Measurements from ENCODE around the gene EPM2A. TPM values are rescaled to one million over a fixed set of nuclear protein-coding genes. Genes with fewer than 3 reads are reported as not detected.
A peak's percentile ranks its signal among the peaks of the same experiment; 100 is the strongest.

Gene EPM2A
- total RNA-seq, 1 donor from 2014 or later: 6.4 TPM

DNA sequence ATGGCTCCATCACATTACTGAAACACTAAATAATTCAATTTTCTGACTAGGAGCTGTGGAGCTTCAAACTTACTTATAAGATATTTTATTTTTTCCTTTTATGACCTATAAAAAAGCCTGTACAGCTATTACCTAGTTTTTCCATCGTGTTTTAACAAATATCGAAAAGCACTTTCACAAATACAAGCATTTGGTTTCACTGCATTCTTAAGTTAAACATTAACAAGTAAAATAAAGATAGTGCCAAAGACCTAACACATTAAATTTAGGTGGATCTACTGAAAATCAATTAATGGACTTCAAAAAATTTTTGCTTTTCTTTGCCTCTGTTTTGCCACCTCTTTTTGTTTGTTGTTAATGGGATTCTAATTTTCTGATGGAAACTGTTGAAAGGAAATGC is 83.3 kb downstream of the EPM2A start:
- DNase-seq (ENCODE audit: low spot score): no peak
- Mint-ChIP-seq H3K27me3 (ENCODE audit: low read depth) (no peaks in the 10 kb centered on the region), H3K4me3 (ENCODE audit: low read depth) (no peak overlapping the region), H3K27ac (no peak overlapping the region), H3K36me3 (ENCODE audit: low read depth) (no peaks in the 10 kb centered on the region), H3K9me3 (no peaks in the 10 kb centered on the region), H3K4me1 (ENCODE audit: low read depth) (peaks cover 3% of the 10 kb centered on the region)
- intact Hi-C loops (cut with micrococcal nuclease): no loop called here

DNA sequence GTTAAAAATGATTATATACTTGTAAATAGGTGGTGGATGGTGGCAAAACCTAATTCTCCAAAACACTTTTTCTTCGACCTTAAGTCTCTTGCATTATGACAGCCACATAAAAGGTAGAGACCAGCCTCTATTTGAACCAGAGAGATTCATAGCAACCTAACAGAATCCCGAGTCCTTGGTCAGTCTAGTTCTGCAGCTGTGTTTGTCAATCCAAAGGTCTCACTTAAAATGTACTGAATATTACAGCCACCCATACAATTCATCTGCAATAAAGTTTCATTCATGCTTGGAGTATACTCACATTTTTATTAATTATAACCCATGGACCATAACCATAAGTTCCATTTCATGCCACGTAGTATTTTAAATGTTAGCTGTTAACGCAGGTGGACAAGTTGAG is 87.2 kb downstream of the EPM2A start:
- Mint-ChIP-seq H3K9me3 (no peaks in the 10 kb centered on the region), H3K4me1 (ENCODE audit: low read depth) (no peaks in the 10 kb centered on the region), H3K4me3 (ENCODE audit: low read depth) (no peak overlapping the region), H3K27me3 (ENCODE audit: low read depth) (no peaks in the 10 kb centered on the region), H3K36me3 (ENCODE audit: low read depth) (no peaks in the 10 kb centered on the region), H3K27ac (no peak overlapping the region)
- intact Hi-C loops (cut with micrococcal nuclease): no loop called here
- no peak for DNase-seq (ENCODE audit: low spot score)

DNA sequence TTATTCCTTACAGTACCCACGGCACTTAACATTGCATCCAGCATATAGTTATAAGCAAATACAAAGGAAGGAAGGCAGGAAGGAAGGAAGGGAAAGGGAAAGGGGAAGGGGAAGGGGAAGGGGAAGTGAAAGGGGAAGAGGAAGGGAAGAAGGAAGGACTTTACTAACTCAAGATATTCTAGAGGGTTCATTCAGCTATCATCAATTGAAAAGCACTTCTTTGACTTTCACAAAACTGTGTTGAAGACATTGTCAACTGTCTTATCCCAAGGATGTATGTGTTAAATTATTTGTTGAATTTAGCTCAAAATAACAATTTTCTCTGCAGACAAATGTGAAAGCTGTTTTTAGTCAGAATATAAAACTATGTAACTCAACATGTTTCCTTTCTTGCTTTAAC is 87.7 kb downstream of the EPM2A start:
- H3K36me3 Mint-ChIP-seq (ENCODE audit: low read depth): no peaks in the 10 kb centered on the region
- no peaks in the 10 kb centered on the region for H3K9me3 Mint-ChIP-seq
- H3K27me3 Mint-ChIP-seq (ENCODE audit: low read depth): no peaks in the 10 kb centered on the region
- no peak overlapping the region for H3K4me3 Mint-ChIP-seq (ENCODE audit: low read depth)
- intact Hi-C loops (cut with micrococcal nuclease): no loop called here
- no peak overlapping the region for H3K27ac Mint-ChIP-seq
- no peaks in the 10 kb centered on the region for H3K4me1 Mint-ChIP-seq (ENCODE audit: low read depth)
- no peak for DNase-seq (ENCODE audit: low spot score)

DNA sequence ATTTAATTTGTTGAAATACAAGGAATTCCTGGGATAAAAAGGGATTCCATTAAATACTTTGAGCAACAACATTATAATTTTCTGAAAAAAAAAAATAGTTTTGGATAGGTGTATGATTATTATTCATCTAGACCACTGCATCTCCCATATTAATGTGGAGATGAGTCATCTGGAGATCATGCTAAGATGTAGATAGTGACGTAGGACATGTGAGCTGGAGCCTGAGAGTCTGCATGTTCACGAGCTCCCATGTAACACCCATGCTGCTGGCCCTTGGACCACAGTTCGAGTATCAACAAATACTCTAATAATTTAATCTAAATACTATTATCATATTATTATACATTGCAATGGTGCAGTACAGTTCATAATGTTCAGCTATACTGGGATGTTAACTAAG is 91.6 kb downstream of the EPM2A start:
- intact Hi-C loops (cut with micrococcal nuclease): no loop called here
- H3K4me1 Mint-ChIP-seq (ENCODE audit: low read depth): no peaks in the 10 kb centered on the region
- H3K36me3 Mint-ChIP-seq (ENCODE audit: low read depth): no peaks in the 10 kb centered on the region
- no peaks in the 10 kb centered on the region for H3K27me3 Mint-ChIP-seq (ENCODE audit: low read depth)
- H3K4me3 Mint-ChIP-seq (ENCODE audit: low read depth): no peak overlapping the region
- no peaks in the 10 kb centered on the region for H3K9me3 Mint-ChIP-seq
- no peak overlapping the region for H3K27ac Mint-ChIP-seq
- DNase-seq (ENCODE audit: low spot score): no peak

DNA sequence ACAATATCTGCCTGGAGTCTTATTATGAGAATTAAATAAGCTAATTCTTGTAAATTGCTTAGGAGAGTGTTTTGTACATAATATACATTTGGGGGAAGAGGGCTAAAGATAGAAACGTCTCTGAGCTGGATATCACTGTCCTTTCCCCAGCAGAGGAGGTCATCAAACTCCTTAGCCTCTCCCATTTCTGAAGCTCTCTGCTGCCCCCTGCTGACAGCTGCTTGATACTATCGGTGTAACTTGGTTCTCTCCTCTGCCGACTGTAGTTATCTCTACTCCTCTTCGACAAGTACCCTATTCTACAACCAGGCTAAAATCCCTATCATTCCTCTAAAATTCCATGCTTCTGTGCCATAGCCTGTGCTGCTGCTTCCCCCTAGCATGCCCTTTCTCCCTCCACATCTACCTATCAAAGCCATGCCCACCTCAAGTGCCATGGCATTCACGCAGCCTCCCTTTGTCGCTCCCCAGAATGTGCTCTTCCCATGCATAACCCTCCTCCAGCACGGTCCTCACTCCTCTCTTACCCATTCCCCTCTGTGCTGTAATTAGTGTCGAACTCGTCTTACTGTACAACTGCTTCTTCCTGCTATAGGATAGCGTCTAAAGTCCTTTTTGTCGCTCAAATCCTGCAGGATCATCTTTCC is 101.2 kb downstream of the EPM2A start:
- intact Hi-C loops (cut with micrococcal nuclease): loop anchor here (2.0 to 10.0 kb wide), 3 partner anchors 255 to 1049 kb away; no protein-coding TSS in a partner anchor
- Mint-ChIP-seq H3K4me3 (ENCODE audit: low read depth) (no peak overlapping the region), H3K9me3 (no peaks in the 10 kb centered on the region), H3K4me1 (ENCODE audit: low read depth) (peaks cover 3% of the 10 kb centered on the region), H3K27ac (no peak overlapping the region), H3K27me3 (ENCODE audit: low read depth) (no peaks in the 10 kb centered on the region), H3K36me3 (ENCODE audit: low read depth) (no peaks in the 10 kb centered on the region)
- peak; percentile 56 for DNase-seq (ENCODE audit: low spot score)

DNA sequence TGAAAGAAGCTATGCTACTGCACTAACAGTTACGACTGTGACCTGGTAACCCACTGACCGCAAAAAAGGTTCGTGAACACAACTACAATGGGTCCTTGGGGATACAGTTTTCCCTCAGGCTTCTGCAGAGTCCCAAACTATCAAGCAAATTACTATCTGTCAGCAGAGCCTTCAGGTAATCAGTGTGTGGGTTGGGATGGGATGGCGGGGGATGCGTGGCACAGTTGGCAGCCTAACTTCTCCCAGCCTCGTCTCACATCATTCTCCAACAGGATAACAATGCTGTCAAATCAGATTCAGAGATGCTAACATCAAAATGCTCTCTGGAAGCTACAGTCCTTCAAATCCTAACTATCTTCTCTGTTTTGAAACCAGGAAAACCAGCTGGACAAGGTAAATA is 102.3 kb downstream of the EPM2A start:
- intact Hi-C loops (cut with micrococcal nuclease): loop anchor here (10.0 kb wide), 1 partner anchor 418 kb away; no protein-coding TSS in a partner anchor
- H3K27me3 Mint-ChIP-seq (ENCODE audit: low read depth): no peaks in the 10 kb centered on the region

DNA sequence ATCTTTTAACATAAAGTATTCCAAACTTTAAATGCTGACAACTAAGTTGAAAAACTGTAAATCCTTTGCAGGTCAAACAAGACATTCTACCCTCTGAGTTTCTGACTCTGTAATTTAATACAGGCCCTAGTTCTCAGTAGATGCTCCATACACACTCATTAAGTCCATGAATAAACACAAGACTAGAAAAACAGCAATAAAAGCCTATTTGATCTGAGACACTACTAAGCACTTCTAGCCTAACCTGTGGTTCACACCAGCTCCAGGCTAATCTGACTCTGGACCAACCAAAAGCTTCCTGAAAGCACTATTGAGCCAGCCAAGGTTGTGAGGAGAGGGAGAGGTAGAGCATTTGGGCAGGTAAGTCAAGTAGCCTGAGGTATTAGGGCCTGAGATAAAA is 103.9 kb downstream of the EPM2A start:
- intact Hi-C loops (cut with micrococcal nuclease): loop anchor here (10.0 kb wide), 1 partner anchor 417 kb away; no protein-coding TSS in a partner anchor
- H3K4me1 Mint-ChIP-seq (ENCODE audit: low read depth): peaks cover 3% of the 10 kb centered on the region
- no peaks in the 10 kb centered on the region for H3K27me3 Mint-ChIP-seq (ENCODE audit: low read depth)
- H3K27ac Mint-ChIP-seq: no peak overlapping the region
- no peak for DNase-seq (ENCODE audit: low spot score)
- H3K4me3 Mint-ChIP-seq (ENCODE audit: low read depth): no peak overlapping the region
- no peaks in the 10 kb centered on the region for H3K9me3 Mint-ChIP-seq
- no peaks in the 10 kb centered on the region for H3K36me3 Mint-ChIP-seq (ENCODE audit: low read depth)

More for the DNA sequence above, 102.3 kb downstream of the EPM2A start:
- H3K4me1 Mint-ChIP-seq (ENCODE audit: low read depth): peaks cover 3% of the 10 kb centered on the region
- H3K36me3 Mint-ChIP-seq (ENCODE audit: low read depth): no peaks in the 10 kb centered on the region
- no peak overlapping the region for H3K4me3 Mint-ChIP-seq (ENCODE audit: low read depth)
- no peaks in the 10 kb centered on the region for H3K9me3 Mint-ChIP-seq
- DNase-seq (ENCODE audit: low spot score): no peak
- H3K27ac Mint-ChIP-seq: no peak overlapping the region

DNA sequence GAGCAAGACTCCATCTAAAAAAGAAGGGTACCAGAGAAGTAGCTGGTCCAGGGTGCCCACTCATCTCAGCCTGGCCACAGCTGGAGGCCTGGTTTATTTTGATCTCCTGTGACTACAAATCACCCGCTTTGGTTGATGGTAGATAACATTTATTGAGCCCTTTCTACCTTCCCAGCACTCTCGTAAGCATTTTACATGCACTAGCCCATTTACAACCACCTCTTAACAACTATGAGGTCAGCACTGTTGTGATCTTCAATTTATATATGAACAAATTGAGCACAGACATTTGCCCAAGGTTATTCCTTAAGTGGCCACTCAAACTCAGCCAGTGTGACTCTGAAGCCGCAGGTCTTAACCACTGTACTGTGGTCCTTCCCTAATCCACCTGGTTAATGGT is 104.7 kb downstream of the EPM2A start:
- Mint-ChIP-seq H3K4me1 (ENCODE audit: low read depth) (peaks cover 3% of the 10 kb centered on the region), H3K36me3 (ENCODE audit: low read depth) (no peaks in the 10 kb centered on the region), H3K9me3 (no peaks in the 10 kb centered on the region), H3K4me3 (ENCODE audit: low read depth) (no peak overlapping the region), H3K27me3 (ENCODE audit: low read depth) (no peaks in the 10 kb centered on the region), H3K27ac (no peak overlapping the region)
- intact Hi-C loops (cut with micrococcal nuclease): loop anchor here (10.0 kb wide), 1 partner anchor 416 kb away; no protein-coding TSS in a partner anchor
- DNase-seq (ENCODE audit: low spot score): no peak

DNA sequence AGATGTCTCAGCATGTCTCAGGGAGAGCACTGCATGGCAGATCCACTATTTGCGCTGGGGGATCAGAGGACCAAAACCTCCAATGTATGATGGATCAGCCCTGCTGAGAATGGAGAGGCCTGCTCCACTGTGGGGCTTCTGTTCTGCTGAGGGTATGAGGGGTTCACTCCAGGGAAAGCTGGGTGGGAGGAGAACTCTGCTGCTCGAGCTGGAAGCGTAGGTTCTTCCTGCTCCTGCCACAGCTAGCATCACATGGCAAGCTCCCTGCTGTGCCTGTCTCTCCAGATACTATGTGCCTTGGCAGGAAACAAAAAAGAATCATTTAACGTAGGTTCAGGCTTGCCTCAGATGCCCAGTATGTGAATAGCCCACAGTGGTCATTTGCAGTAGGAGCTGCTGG is 105.8 kb downstream of the EPM2A start:
- no peaks in the 10 kb centered on the region for H3K9me3 Mint-ChIP-seq

DNA sequence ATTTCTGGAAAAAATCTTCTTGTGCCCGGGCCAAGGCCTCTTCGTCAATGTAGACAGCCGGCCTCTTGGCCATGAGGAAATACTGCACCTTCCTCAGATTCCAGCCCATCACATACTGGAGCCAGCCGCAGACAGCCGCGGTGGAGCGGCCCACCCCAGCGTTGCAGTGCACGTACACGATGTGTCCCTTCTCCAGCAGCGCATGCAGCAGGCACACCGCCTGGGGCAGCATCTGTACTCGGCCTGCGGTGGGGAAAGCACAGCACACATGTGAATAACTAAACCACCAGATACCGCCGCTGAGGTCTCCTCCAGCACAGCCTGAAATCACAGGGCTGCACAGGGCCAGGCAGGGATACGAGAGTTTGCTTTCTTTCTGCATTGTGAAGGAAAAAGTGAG is 107.9 kb downstream of the EPM2A start:
- H3K4me1 Mint-ChIP-seq (ENCODE audit: low read depth): no peaks in the 10 kb centered on the region
- H3K27me3 Mint-ChIP-seq (ENCODE audit: low read depth): no peaks in the 10 kb centered on the region
- H3K36me3 Mint-ChIP-seq (ENCODE audit: low read depth): no peaks in the 10 kb centered on the region
- no peak for DNase-seq (ENCODE audit: low spot score)
- intact Hi-C loops (cut with micrococcal nuclease): no loop called here
- H3K27ac Mint-ChIP-seq: no peak overlapping the region
- no peak overlapping the region for H3K4me3 Mint-ChIP-seq (ENCODE audit: low read depth)
- no peaks in the 10 kb centered on the region for H3K9me3 Mint-ChIP-seq

More for the DNA sequence above, 105.8 kb downstream of the EPM2A start:
- DNase-seq (ENCODE audit: low spot score): no peak
- intact Hi-C loops (cut with micrococcal nuclease): no loop called here
- H3K36me3 Mint-ChIP-seq (ENCODE audit: low read depth): no peaks in the 10 kb centered on the region
- no peaks in the 10 kb centered on the region for H3K27me3 Mint-ChIP-seq (ENCODE audit: low read depth)
- H3K4me3 Mint-ChIP-seq (ENCODE audit: low read depth): no peak overlapping the region
- H3K4me1 Mint-ChIP-seq (ENCODE audit: low read depth): peaks cover 3% of the 10 kb centered on the region
- no peak overlapping the region for H3K27ac Mint-ChIP-seq

DNA sequence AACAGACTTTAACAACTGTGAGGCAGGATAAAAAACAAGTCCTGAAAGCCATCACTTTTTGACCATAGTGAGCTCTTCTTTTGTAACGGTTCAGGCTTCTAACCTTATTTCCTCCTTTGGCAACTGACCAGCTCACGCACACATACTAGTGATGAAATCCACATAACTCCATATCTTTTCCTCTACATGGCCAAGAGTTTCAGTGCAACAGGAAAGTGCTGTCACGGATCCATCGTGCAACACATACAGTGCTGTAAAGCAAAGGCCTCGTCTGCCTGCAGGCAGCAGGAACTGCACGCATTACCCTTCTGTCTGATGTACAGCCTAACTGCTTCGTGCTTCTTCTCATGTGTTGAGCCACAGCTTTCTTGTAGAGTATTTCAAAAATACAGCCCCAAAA is 108.5 kb downstream of the EPM2A start:
- intact Hi-C loops (cut with micrococcal nuclease): no loop called here
- Mint-ChIP-seq H3K9me3 (no peaks in the 10 kb centered on the region), H3K4me3 (ENCODE audit: low read depth) (no peak overlapping the region), H3K4me1 (ENCODE audit: low read depth) (no peaks in the 10 kb centered on the region), H3K27me3 (ENCODE audit: low read depth) (no peaks in the 10 kb centered on the region), H3K36me3 (ENCODE audit: low read depth) (no peaks in the 10 kb centered on the region), H3K27ac (no peak overlapping the region)
- DNase-seq (ENCODE audit: low spot score): no peak

DNA sequence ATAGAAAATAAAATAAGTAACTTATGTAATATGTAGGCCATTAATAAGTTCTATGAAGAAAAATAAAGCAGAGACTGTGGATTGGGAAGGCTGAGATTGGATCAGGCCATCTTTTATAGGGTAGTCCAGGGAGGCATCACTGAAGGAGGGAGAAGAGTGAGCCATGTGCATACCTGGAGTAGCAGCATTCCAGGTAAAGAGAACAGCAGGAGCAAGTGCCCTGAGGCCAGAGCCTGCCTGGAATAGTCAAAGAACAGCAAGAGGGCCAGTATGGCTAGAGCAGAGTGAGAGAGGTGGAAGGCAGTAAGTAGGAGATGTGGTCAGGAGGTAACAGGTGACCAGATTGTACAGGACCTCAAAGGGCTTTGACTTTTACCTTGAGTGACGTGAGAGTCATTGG is 112.1 kb downstream of the EPM2A start:
- no peak for DNase-seq (ENCODE audit: low spot score)
- Mint-ChIP-seq H3K4me3 (ENCODE audit: low read depth) (no peak overlapping the region), H3K4me1 (ENCODE audit: low read depth) (peaks cover 4% of the 10 kb centered on the region), H3K27me3 (ENCODE audit: low read depth) (no peaks in the 10 kb centered on the region), H3K27ac (no peak overlapping the region), H3K36me3 (ENCODE audit: low read depth) (no peaks in the 10 kb centered on the region), H3K9me3 (peaks cover 8% of the 10 kb centered on the region)
- intact Hi-C loops (cut with micrococcal nuclease): no loop called here

DNA sequence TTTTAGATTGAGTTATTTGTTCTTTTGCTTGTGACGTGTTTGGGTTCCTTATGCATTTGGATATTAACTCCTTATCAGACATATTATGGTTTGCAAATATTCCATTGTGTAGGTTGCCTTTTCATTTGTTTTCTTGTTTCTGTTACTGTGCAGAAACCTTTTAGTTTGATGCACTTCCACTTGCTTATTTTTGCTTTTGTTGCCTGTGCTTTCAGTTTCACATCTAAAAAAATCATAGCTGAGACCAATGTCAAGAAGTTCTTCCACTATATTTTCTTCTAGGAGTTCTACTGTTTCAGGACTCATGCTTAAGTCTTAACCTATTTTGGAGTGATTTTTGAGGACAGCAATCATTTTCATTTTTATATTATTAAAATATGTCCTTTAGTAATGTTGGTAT is 113.5 kb downstream of the EPM2A start:
- H3K27me3 Mint-ChIP-seq (ENCODE audit: low read depth): no peaks in the 10 kb centered on the region
- no peak for DNase-seq (ENCODE audit: low spot score)
- intact Hi-C loops (cut with micrococcal nuclease): no loop called here
- H3K27ac Mint-ChIP-seq: no peak overlapping the region
- peaks cover 4% of the 10 kb centered on the region for H3K4me1 Mint-ChIP-seq (ENCODE audit: low read depth)
- H3K9me3 Mint-ChIP-seq: peaks cover 8% of the 10 kb centered on the region
- no peak overlapping the region for H3K4me3 Mint-ChIP-seq (ENCODE audit: low read depth)
- H3K36me3 Mint-ChIP-seq (ENCODE audit: low read depth): no peaks in the 10 kb centered on the region

DNA sequence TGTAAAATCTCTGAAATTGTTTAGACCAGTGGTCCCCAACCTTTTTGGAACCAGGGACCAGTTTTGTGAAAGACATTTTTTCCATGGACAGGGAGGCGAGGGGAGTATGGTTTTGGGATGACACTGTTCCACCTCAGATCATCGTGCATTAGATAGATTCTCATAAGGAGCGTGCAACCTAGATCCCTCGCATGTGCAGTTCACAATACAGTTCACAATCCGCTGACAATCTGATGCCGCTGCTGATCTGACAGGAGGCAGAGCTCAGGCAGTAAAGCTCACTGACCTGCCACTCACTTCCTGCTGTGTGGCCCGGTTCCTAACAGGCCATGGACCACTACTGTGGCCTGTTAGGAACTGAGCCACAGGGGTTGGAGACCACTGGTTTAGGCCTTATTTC is 115.2 kb downstream of the EPM2A start:
- no peak for DNase-seq (ENCODE audit: low spot score)
- no peak overlapping the region for H3K27ac Mint-ChIP-seq
- H3K9me3 Mint-ChIP-seq: peaks cover 8% of the 10 kb centered on the region
- intact Hi-C loops (cut with micrococcal nuclease): no loop called here
- no peaks in the 10 kb centered on the region for H3K27me3 Mint-ChIP-seq (ENCODE audit: low read depth)
- H3K36me3 Mint-ChIP-seq (ENCODE audit: low read depth): no peaks in the 10 kb centered on the region
- H3K4me1 Mint-ChIP-seq (ENCODE audit: low read depth): peaks cover 4% of the 10 kb centered on the region
- H3K4me3 Mint-ChIP-seq (ENCODE audit: low read depth): no peak overlapping the region
